Activated naive CD4-positive, alpha-beta T cell (primary cell): Measurements from ENCODE around the gene STK11.

ENCODE experiments used
- DNase-seq, 4 experiments: peaks; one replicate each; lab custom pipeline; 2025; lab: John Stamatoyannopoulos, UW

Gene STK11, protein sequence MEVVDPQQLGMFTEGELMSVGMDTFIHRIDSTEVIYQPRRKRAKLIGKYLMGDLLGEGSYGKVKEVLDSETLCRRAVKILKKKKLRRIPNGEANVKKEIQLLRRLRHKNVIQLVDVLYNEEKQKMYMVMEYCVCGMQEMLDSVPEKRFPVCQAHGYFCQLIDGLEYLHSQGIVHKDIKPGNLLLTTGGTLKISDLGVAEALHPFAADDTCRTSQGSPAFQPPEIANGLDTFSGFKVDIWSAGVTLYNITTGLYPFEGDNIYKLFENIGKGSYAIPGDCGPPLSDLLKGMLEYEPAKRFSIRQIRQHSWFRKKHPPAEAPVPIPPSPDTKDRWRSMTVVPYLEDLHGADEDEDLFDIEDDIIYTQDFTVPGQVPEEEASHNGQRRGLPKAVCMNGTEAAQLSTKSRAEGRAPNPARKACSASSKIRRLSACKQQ

GRCh38 chr19:1205114-1206099, at the start of gene STK11:
STK11 (plus strand) TSS chr19:1205778; CDS start chr19:1206914, 1,136 bp downstream.
- peak; percentile 98 to 100 (median 99) for DNase-seq

GRCh38 chr19:1156305-1156801, 49.2 kb upstream of the STK11 start:
- no peak for DNase-seq

DNA sequence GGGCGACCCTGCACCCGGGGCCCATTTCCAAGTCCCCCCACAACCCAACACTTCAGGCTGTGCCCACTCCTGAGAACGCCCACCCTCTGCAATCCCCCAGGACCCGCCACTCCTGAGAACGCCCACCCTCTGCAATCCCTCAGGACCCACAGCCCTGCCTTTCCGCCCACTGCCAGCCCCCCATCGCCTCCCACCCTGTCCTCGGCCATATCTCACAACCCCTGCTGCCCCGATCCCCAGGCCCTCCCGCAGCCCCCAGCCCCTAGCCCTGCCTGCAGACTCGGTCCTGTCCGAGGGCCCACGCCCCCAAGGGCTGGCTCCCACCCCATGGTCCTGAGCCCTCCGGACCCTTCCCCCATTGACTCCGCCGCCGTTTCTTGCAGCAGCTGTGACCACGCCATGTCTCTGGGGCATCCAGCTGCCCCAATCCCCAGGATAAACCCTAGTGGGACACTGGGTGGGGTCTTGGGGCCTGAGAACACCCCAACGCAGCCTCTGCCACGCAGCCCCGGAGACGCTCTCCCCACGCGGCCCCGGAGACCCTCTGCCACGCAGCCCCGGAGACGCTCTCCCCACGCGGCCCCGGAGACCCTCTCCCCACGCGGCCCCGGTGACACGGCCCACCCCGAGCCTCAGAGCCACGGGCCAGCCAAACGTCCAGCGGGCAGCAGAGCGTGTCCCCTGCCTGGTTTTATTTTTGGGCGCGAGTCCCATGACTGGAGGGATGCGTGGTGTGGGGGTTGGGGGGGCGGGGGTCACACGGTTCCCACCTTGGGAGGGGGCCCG, 48.6 kb upstream of the STK11 start:
- DNase-seq: no peak

GRCh38 chr19:1157931-1158884, 47.4 kb upstream of the STK11 start:
- no peak for DNase-seq

GRCh38 chr19:1158885-1159448, 46.6 kb upstream of the STK11 start:
- DNase-seq: no peak

- DNase-seq: no peak
These were observed 45.5 kb upstream of the STK11 start for GRCh38 chr19:1159864-1160595.

DNA sequence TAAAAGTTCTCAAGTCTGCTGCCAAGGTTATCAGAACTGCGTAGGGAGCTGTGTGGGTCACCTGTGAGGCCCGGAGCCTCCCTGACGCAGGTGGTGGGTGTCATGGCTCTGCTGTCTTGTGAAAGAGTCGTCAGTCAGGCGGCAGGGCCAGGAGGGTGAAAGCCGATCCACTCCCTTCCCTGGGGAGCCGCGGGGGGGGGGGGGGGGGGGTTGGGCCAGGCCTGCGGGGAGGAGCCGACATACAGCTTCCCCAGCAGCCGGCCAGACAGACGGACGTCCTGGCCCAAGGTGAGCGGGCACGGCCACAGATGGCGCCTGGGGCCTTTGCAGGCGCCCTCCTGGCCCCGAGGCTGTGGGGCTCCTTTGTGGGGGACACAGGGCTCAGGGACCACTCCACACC, 43.9 kb upstream of the STK11 start:
- no peak for DNase-seq

DNA sequence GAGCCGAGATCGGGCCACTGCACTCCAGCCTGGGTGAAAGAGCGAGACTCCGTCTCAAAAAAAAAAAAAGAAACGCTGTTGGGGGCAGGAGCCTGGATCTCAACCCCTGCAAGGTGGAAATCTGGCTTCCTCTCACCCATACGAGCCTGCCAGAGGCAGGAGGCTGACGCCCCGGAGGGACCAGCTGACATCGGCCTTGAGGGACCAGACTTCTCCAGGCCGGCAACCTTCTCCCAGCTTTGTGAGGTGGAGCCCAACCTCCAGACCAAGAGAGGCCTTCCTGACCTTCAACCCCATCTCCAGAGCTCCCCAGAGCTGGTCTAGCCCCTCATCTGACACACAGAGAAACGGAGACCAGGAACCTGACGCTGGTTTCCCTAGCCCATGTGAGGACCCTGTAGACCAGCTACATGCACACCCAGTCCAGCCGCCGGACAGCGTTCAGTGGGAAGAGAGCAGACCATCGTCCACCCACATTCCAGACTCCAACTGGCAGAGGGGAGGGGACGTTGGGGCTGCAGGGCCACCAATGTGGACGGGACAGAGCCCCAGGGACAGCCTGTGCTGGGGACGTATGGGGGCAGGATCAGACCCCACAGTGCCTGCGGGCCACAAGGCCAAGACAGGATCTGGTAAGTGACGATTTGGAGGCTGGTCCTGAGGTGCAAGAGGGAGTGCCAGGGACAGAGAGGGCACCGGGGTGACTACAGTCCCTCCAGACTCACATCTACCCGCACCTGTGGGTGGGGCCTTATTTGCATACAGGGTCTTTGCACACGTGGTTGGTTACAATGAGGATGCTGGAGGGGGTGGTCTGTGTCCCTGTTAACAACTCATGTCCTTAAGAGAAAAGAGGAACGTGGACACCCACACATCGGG, 42.9 kb upstream of the STK11 start:
- no peak for DNase-seq

GRCh38 chr19:1163283-1163933, 42.2 kb upstream of the STK11 start:
- no peak for DNase-seq

DNA sequence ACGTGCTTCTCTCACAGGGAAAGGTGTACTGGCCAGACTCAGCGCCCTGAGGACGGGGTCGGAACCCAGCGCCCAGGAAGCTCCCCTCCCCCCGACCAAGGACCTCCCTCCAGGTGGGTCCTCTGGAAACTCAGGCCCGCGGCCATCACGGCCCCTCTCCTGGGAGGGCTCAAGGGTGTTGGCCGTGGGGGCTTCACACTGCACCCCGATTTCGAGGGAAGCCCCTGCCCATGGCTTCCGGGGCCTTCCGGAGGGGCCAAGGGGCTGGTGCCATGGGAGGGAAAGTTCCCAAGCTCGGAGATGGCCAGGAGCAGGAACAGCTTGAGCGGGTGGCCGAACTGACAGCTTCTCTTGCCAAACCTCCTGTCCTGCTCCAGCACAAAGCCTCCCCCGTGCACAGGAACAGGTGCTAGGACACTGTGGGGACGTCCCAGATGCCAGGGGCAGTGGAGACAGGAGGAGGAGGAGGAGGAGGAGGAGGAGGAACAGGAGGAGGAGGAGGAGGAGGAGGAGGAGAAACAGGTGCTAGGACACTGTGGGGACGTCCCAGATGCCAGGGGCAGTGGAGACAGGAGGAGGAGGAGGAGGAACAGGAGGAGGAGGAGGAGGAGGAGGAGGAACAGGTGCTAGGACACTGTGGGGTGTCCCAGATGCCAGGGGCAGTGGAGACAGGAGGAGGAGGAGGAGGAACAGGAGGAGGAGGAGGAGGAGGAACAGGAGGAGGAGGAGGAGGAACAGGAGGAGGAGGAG, 41.5 kb upstream of the STK11 start:
- no peak for DNase-seq

DNA sequence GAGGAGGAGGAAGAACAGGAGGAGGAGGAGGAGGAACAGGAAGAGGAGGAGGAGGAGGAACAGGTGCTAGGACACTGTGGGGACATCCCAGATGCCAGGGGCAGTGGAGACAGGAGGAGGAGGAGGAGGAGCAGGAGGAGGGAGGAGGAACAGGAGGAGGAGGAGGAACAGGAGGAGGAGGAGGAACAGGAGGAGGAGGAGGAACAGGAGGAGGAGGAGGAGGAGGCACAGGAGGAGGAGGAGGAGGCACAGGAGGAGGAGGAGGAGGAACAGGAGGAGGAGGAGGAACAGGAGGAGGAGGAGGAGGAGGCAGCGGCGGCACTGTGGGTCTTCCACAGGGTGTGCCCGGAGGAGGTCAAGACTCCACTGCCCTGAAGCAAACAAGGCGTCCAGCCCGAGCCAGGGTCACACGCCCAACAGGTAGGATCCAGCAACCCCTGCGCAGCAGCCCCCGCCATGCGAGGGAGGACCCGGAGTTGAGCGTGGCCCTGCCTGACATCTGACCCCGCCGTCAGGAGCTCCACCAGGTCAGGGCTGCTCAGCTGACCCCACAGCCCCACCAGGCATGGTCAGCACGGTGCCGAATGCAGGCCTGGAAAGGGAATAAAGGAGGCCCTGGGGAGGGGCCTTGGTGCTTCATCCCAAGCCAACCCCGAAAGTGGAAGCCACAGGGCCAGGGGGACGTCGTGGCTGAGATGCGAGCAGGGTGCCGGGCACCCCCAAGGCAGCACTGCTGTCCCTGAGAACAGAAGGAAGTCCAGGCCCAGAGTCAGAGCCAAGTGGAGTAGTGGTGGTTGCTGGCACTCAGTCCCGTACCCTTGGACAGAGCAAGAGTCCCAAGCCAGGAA, 40.7 kb upstream of the STK11 start:
- DNase-seq: no peak

DNA sequence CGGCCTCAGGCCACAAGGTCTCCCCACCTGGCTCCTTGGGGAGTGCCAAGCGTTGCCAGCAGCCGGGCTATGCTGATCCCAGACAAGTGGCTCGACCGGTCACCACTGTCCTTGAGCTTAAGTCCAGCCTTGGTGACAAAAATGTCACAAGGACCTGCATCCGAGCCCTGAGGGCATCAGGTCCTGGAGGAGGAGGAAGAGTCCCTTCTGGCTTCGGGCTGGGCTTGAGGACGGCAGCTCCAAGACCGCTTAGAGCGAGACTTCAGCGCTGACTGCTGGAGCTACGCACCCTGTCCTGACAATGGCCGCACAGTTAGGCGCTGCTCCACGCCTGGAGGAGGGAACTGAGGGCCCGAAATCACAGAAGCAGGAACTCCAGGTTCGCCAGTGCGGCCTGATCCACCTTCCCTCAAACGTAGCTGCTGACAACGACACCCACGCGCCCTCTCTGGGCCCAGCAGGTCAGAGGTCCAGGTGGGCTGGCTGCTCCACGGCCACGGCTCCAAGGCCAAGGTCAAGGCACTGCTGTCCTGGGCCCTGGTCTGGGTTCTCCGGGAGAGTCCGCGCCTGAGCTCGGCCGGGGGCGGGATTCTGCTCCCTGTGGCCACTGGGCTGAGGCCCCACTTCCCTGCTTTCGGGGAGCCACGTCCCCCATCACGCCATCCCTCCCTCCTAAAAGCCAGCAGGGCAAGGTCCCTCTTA, 38.6 kb upstream of the STK11 start:
- DNase-seq: no peak

GRCh38 chr19:1167687-1168571, 37.6 kb upstream of the STK11 start:
- no peak for DNase-seq

DNA sequence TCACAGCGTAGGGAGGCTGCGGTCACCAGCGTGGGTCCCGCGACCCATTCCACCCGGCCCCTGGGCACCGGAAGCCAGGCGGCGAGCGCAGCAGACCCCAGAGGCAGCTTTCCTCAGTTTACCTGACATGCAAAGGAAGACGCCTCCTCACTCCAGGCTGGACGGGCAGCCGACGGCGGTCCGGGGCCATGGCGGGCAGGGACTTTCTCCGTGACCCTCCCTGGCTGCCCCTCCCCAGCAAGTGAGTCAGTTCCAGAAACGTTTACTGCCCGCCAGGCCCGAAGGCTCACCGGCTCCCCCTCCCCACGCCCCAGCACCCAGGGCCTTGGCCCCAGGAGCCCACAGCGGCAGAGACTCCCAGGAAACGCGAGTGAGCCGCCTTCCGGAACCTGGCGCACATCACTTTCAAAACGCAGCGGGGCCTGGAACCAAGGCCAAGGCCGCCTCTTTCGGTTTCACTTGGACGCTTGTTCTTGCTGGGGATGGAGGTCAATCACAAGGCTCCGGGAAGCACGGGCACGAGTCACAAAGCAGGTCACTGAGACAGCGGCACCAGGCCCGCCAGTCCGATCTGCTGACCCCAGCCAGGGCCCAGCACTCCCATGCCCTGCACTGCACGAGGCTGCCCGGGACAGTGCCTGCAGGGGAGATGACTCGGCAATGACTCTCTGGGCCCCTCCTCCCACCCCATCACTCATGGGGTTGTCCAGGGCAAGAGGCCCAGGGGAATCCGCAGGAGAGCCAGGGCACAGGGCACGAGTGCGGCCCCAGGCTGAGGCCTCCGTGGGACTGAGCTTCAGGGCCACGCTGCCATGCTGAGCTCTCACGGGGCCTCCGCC, 36.8 kb upstream of the STK11 start:
- DNase-seq: no peak
